ENCODE data around the gene EIF4G3. TPM values are rescaled to one million over a fixed set of nuclear protein-coding genes. Genes with fewer than 3 reads are reported as not detected.
A peak's percentile ranks its signal among the peaks of the same experiment; 100 is the strongest.
"Not testable (repeated sequence)": the region's sequence is repeated elsewhere in the genome, so short reads cannot be mapped to it uniquely, and the experiment has no call there.

Gene EIF4G3
- total RNA-seq, 2 experiments from 2014 or later = 56.7 to 64.3 TPM

DNA sequence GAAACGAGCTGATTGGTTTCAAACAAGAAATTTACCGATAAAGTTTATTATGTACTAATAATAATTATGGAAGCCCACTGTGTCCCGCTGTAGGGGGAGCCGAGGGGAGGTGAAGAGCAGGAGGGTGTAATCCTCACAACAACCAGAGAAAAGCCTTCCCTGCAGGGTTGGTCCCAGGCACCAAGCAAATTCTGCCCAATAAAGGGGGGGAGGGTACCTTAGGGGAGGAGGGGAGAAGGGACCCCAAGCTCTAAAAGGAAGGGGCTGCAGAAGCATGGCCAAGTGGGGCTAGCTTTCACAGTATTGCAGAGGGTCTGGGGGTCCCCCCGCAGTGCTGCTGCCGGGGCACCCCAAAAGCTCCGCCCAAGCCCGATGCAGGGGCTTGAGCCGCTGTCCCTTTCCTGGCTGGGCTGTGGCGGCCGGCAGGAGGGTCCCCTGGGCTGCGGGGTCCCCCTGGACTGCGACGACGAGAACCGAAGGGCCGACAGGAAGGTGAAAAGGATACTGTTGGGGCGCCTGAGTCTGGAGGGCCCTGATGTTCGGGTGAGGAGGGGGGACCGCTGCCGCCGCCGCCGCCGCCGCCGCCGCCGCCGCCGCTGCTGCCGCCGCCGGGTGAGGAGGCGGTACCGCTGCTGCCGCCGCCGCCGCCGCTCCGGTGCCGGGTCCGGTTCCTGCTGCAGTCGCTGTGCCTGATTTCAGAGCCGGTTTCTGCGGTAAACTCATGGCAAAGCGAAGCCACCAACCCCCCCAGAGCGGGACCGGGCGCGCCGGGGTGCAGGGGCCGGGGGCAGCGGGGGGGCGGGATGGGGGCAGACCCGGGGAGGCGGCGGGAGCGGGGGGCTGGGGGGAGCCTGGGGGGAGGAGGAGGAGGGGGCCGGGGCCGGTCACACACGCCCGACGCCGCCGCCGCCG lies 771 bp downstream of the EIF4G3 start:
- Mint-ChIP-seq H3K27ac (peak overlapping the region; percentile 86), H3K27me3 (no peaks in the 10 kb centered on the region), H3K4me1 (peaks cover 38% of the 10 kb centered on the region), H3K9me3 (ENCODE audit: low read depth) (no peaks in the 10 kb centered on the region), H3K4me3 (peak overlapping the region; percentile 81), H3K36me3 (peaks cover 23% of the 10 kb centered on the region)
- peak; percentile 61 for DNase-seq
- peak; percentile 6 for ATAC-seq
- CTCF ChIA-PET = interaction anchor here (0.8 to 1.3 kb wide), 3 partner anchors 20 to 479 kb away, joined by 3 to 4 read pairs (median 4); no protein-coding TSS in a partner anchor

DNA sequence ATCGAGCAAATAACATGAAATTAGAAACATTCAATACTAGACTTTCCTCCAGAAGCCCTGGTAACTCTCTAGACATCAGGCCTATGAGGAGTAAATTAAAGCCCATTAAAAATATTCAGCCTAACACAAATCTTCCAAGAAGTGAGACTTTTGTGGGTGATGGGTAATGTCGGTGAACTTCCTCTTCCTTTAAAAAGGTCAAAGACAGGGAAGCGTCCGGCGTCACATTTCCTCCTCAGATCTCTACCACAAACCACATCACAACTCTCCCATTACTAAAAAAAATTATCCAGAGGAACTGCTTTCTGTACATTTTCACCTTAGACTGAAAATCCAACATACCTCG lies 1.4 kb downstream of the EIF4G3 start:
- Mint-ChIP-seq H3K9me3 (ENCODE audit: low read depth) (no peaks in the 10 kb centered on the region), H3K27me3 (no peaks in the 10 kb centered on the region), H3K36me3 (peaks cover 27% of the 10 kb centered on the region), H3K4me3 (peak overlapping the region; percentile 81), H3K27ac (peak overlapping the region; percentile 86), H3K4me1 (peaks cover 38% of the 10 kb centered on the region)
- DNase-seq (peak; percentile 53), ATAC-seq (no peak)
- CTCF ChIA-PET = interaction anchor here (0.8 to 1.3 kb wide), 3 partner anchors 20 to 479 kb away, joined by 3 to 4 read pairs (median 4); no protein-coding TSS in a partner anchor

DNA sequence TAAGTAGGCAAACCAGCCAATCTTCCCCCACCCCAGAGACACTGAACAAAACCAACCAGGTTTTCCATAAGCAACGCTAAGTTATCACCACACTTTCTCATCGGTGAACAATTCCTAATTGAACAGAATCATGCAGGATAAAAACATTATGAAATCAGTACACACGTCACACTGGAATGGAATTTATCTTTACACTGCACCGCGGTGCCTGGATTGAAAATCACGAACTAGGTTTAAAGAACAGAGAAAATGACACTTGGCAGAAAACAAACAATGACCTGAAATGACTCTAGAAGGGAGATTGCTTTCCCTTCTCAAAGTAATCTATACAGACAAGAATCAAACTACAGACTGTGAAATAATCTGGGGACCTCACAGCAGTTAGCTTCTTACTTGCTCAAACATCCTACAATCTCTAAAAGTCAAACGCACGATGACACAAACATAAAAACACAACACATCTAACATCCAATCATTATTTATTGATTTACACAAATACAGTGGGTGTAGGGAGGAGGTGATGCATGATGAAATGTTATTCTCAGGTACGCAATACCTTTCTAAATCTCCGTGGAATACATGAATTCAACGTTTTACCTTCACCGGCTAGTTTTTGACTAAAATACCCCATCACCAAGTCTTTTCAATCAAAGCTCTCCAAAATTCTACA lies 1.9 kb downstream of the EIF4G3 start:
- Mint-ChIP-seq H3K9me3 (ENCODE audit: low read depth) (no peaks in the 10 kb centered on the region), H3K27ac (peak overlapping the region; percentile 86), H3K36me3 (peaks cover 30% of the 10 kb centered on the region), H3K27me3 (no peaks in the 10 kb centered on the region), H3K4me3 (peak overlapping the region; percentile 81), H3K4me1 (peaks cover 38% of the 10 kb centered on the region)
- CTCF ChIA-PET = interaction anchor here (0.8 to 1.3 kb wide), 3 partner anchors 21 to 478 kb away, joined by 3 to 4 read pairs (median 4); no protein-coding TSS in a partner anchor
- no peak for DNase-seq
- ATAC-seq = no peak

DNA sequence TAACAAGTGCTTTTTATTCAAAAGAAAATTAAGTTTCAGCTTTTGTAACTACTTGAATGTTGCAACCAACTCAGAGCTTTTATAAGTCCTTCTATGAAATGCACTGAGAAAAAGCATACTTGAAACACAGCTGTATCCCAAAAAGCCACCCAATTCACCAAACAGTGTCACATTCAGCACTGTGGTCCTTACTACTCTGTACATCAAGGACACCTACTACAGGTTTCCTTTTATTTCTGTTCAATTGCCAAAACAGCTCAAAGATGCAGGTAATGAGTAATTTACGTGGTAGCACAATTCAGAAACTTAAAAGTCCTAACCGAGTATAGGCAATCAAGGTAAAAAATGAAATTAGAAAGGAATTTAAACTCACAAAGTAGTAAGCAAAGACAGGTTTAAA lies 2.5 kb downstream of the EIF4G3 start:
- peak overlapping the region; percentile 81 for H3K4me3 Mint-ChIP-seq
- H3K27me3 Mint-ChIP-seq = no peaks in the 10 kb centered on the region
- ATAC-seq (no peak), DNase-seq (no peak)
- H3K36me3 Mint-ChIP-seq = peaks cover 32% of the 10 kb centered on the region
- H3K9me3 Mint-ChIP-seq (ENCODE audit: low read depth) = no peaks in the 10 kb centered on the region
- CTCF ChIA-PET = no interaction called here
- peaks cover 38% of the 10 kb centered on the region for H3K4me1 Mint-ChIP-seq
- H3K27ac Mint-ChIP-seq = peak overlapping the region; percentile 86

DNA sequence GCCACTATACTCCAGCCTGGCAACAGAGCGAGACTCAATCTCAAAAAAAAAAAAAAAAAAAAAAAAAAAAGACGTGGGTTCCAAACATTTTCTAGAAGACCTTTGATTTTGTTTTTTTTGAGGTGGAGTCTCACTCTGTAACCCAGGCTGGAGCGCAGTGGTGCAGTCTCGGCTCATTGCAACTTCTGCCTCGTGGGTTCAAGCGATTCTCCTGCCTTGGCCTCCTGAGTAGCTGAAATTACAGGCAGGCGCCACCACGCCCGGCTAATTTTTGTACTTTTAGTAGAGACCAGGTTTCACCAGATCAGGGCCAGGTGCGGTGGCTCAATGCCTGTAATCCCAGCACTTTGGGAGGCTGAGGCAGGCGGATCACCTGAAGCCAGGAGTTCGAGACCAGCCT lies 3.6 kb downstream of the EIF4G3 start:
- DNase-seq; CTCF ChIA-PET; H3K27ac Mint-ChIP-seq; ATAC-seq; H3K4me3 Mint-ChIP-seq; H3K27me3 Mint-ChIP-seq; H3K9me3 Mint-ChIP-seq (ENCODE audit: low read depth): not testable (repeated sequence)
- H3K36me3 Mint-ChIP-seq = peaks cover 37% of the 10 kb centered on the region
- peaks cover 38% of the 10 kb centered on the region for H3K4me1 Mint-ChIP-seq

DNA sequence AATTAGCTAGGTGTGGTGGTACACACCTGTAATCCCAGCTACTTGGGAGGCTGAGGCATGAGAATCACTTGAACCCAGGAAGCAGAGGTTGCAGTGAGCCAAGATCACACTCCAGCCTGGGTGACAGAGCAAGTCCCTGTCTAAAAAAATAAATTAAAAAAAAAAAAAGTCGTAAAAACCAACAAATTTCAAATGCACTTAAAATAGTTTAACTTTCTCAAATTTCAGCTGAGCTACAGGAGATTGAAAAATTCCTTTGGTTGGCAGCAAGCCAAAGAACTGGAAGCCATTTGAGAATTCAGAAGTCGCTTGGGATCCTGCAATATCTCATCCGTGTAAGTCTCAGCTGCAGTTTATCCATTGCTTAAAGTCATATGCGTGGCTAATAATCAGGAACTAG lies 5.9 kb downstream of the EIF4G3 start:
- Mint-ChIP-seq H3K4me1 (peaks cover 32% of the 10 kb centered on the region), H3K36me3 (peaks cover 45% of the 10 kb centered on the region)
- H3K9me3 Mint-ChIP-seq (ENCODE audit: low read depth); H3K4me3 Mint-ChIP-seq; DNase-seq; CTCF ChIA-PET; ATAC-seq; H3K27me3 Mint-ChIP-seq; H3K27ac Mint-ChIP-seq: not testable (repeated sequence)

DNA sequence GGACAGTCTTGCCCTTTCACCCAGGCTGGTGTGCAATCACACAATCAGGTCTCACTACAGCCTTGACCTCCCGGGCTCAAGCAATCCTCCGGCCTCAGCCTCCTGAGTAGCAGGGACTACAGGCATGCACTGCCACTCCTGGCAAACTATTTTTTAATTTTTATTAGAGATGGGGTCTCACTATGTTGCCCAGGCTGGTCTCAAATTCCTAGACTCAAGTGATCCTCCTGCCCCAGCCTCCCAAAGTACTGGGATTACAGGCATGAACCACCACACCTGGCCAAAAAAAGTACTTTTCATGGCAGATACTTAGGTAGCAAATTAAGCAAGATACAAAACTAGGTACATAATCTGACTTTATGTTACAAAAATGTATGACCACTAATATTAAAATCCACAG lies 8.3 kb downstream of the EIF4G3 start:
- Mint-ChIP-seq H3K36me3 (peaks cover 47% of the 10 kb centered on the region), H3K9me3 (ENCODE audit: low read depth) (no peaks in the 10 kb centered on the region), H3K27ac (no peak overlapping the region), H3K4me3 (no peak overlapping the region), H3K4me1 (peaks cover 23% of the 10 kb centered on the region), H3K27me3 (no peaks in the 10 kb centered on the region)
- ATAC-seq = no peak
- CTCF ChIA-PET = no interaction called here
- no peak for DNase-seq

DNA sequence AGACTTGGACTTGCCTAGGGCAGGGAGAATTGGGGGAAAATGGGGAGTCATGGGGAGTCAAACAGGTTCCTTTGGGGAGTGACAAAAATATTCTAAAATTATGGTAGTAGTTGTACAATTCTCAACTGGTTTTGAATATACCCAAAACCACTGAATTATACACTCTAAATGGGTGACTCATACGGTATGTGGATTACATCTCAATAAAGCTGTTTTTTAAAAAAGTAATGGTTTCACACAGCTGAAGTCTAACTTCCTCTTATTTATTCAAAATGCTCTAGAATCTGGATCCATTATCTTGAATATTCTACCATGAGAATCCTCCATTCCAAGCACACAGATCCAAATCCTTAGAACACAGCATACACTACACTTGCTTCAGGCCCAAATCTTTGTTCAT lies 11.1 kb downstream of the EIF4G3 start:
- H3K4me1 Mint-ChIP-seq = peaks cover 15% of the 10 kb centered on the region
- no peak overlapping the region for H3K4me3 Mint-ChIP-seq
- CTCF ChIA-PET = no interaction called here
- peaks cover 48% of the 10 kb centered on the region for H3K36me3 Mint-ChIP-seq
- H3K9me3 Mint-ChIP-seq (ENCODE audit: low read depth) = no peaks in the 10 kb centered on the region
- no peak for DNase-seq
- H3K27ac Mint-ChIP-seq = peak overlapping the region; percentile 42
- H3K27me3 Mint-ChIP-seq = no peaks in the 10 kb centered on the region
- ATAC-seq = no peak

DNA sequence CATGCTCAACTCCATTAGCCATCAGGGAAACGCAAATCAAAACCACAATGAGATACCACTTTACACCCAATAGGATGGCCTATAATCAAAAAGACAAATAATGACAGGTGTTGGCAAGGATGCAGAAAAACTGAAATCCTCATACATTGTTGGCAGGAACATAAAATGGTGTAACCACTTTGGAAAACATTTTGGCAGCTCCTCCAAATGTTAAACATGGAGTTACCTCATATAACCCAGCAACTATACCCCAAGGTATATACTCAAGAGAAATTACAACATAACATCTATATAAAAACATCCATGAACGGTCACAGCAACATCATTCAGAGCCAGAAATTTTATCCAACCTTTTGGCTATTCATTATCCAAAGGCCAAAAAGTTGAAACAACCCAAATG lies 11.6 kb downstream of the EIF4G3 start:
- no peaks in the 10 kb centered on the region for H3K27me3 Mint-ChIP-seq
- H3K9me3 Mint-ChIP-seq (ENCODE audit: low read depth) = no peaks in the 10 kb centered on the region
- peaks cover 20% of the 10 kb centered on the region for H3K4me1 Mint-ChIP-seq
- CTCF ChIA-PET = no interaction called here
- DNase-seq = no peak
- peaks cover 47% of the 10 kb centered on the region for H3K36me3 Mint-ChIP-seq
- H3K4me3 Mint-ChIP-seq = no peak overlapping the region
- ATAC-seq = no peak
- no peak overlapping the region for H3K27ac Mint-ChIP-seq

DNA sequence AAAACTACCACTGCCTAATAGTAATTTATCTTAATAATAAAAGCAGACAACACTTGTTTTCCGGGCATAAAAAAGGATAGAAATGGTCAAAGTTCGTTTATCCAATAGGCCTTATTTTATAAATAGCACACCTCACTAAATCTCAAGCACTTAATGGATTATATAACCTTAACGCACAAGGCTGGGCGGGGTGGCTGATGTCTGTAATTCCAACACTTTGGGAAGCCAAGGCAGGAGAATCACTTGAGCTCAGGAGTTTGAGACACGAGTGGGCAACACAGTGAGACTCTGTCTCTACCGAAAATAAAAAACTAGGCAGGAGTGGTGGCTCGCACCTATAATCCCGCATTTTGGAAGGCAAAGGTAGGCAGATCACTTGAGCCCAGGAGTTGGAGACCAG lies 12.4 kb downstream of the EIF4G3 start:
- H3K36me3 Mint-ChIP-seq = peaks cover 47% of the 10 kb centered on the region
- CTCF ChIA-PET = interaction anchor here (0.5 kb wide), 1 partner anchor 253 kb away, joined by 3 read pairs; no protein-coding TSS in a partner anchor

DNA sequence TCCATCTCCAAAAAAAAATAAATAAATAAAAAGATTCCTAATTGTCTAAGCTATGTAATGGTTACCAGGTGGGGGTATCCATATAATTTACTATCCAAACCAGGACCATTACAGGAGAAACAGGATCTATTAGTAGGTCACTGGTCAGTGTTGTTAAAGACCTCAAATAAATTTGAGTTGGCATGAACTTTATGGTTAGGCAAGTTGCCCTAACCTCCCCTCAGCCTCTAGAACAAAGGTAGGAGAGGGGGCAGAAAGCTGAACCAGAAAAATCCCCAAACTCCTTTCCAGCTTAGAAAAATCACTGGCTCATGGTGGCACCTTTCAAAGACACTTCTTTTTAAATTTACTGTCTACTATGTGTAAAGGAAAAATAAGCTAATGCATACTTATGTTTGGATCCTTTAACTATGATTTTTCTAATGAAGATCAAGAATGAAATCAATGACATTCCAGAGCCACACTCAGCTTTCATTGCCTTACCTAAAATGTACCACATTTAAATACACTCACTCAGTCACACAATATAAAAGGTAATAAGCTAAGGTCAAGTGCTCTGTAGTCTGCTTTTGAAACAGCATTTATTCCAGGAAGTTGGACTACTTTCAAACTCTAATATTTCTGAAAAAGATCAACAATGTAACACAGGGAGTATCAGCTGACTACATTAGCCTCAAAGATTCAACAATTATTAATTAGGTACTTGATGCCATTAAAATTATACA lies 13.8 kb downstream of the EIF4G3 start:
- CTCF ChIA-PET = interaction anchor here (0.7 to 1.2 kb wide), 4 partner anchors 16 to 199 kb away, joined by 3 to 4 read pairs (median 3); no protein-coding TSS in a partner anchor
- H3K9me3 Mint-ChIP-seq (ENCODE audit: low read depth) = no peaks in the 10 kb centered on the region
- DNase-seq = no peak

More for the DNA sequence above, 12.4 kb downstream of the EIF4G3 start:
- H3K9me3 Mint-ChIP-seq (ENCODE audit: low read depth) = no peaks in the 10 kb centered on the region
- peaks cover 20% of the 10 kb centered on the region for H3K4me1 Mint-ChIP-seq
- ATAC-seq = no peak
- no peak overlapping the region for H3K27ac Mint-ChIP-seq
- no peak overlapping the region for H3K4me3 Mint-ChIP-seq
- no peaks in the 10 kb centered on the region for H3K27me3 Mint-ChIP-seq
- DNase-seq = no peak

DNA sequence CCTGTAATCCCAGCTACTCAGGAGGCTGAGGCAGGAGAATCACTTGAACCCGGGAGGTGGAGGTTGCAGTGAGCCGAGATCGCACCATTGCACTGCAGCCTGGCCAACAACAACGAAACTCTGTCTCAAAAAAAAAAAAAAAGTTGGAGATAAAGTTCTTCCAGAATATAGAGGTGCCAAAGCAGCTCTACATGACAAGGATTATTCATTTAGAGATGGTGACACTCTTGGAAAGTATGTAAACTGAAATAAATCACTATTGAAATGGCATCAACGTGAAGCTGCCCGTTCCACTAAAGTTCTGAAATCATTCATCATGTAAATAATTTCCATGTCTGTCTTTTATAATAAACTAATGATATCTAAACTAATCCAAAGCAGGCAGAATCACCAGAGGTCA lies 14.9 kb downstream of the EIF4G3 start:
- no peak overlapping the region for H3K27ac Mint-ChIP-seq
- peaks cover 39% of the 10 kb centered on the region for H3K36me3 Mint-ChIP-seq
- peaks cover 31% of the 10 kb centered on the region for H3K4me1 Mint-ChIP-seq
- ATAC-seq = no peak
- H3K4me3 Mint-ChIP-seq = no peak overlapping the region
- no peaks in the 10 kb centered on the region for H3K27me3 Mint-ChIP-seq
- DNase-seq = no peak
- no peaks in the 10 kb centered on the region for H3K9me3 Mint-ChIP-seq (ENCODE audit: low read depth)
- CTCF ChIA-PET = no interaction called here

More for the DNA sequence above, 13.8 kb downstream of the EIF4G3 start:
- peaks cover 22% of the 10 kb centered on the region for H3K4me1 Mint-ChIP-seq
- no peak for ATAC-seq
- H3K36me3 Mint-ChIP-seq = peaks cover 43% of the 10 kb centered on the region
- H3K4me3 Mint-ChIP-seq = no peak overlapping the region
- no peak overlapping the region for H3K27ac Mint-ChIP-seq
- H3K27me3 Mint-ChIP-seq = no peaks in the 10 kb centered on the region

DNA sequence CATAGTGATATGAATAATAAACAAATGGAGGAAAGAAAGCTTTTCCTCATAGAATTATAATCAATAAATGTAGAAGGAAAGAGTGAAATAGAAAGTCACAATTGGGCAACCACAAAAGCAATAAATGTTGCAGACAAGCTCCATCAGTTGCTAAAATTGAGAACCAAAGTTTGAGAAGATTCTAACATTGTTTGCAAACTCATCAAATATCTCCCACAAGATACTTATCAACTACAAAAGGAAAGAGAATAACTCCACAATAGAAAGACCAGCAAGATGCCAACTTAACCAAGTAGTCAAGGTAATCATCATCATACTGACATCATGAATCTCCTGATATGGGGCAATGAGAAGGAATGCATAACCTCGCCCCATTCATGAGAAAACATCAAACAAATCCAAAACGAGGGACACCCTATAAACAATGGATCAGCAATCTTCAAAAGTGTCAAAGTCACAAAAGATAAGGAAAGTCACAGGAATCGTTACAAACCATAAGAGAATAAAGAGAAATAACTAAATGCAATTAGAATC lies 16.4 kb downstream of the EIF4G3 start:
- Mint-ChIP-seq H3K36me3 (peaks cover 32% of the 10 kb centered on the region), H3K9me3 (ENCODE audit: low read depth) (no peaks in the 10 kb centered on the region), H3K27ac (no peak overlapping the region), H3K4me1 (peaks cover 30% of the 10 kb centered on the region), H3K27me3 (no peaks in the 10 kb centered on the region), H3K4me3 (no peak overlapping the region)
- ATAC-seq (no peak), DNase-seq (no peak)
- CTCF ChIA-PET = no interaction called here

All from activated CD8-positive, alpha-beta memory T cell treated with anti-CD3 and anti-CD28 coated beads, Interleukin-2, amount 10 ng/mL, durations not matched to agents 7 days and 5 days (primary cell).